ENCODE measurements around the gene CARD14. TPM values are rescaled to one million over a fixed set of nuclear protein-coding genes. Genes with fewer than 3 reads are reported as not detected.
A peak's percentile ranks its signal among the peaks of the same experiment; 100 is the strongest.

CARD14 gene
- total RNA-seq, 1 donor from 2014 or later, result 0.64 TPM

GRCh38 chr17:80219763-80220053, 49.9 kb downstream of the CARD14 start:
- H3K27ac Mint-ChIP-seq (ENCODE audit: unreplicated experiment), result peak overlapping the region; percentile 77
- peaks cover 35% of the 10 kb centered on the region for H3K36me3 Mint-ChIP-seq (ENCODE audit: low read depth, unreplicated experiment)
- TF ChIP-seq, protein P1, sequence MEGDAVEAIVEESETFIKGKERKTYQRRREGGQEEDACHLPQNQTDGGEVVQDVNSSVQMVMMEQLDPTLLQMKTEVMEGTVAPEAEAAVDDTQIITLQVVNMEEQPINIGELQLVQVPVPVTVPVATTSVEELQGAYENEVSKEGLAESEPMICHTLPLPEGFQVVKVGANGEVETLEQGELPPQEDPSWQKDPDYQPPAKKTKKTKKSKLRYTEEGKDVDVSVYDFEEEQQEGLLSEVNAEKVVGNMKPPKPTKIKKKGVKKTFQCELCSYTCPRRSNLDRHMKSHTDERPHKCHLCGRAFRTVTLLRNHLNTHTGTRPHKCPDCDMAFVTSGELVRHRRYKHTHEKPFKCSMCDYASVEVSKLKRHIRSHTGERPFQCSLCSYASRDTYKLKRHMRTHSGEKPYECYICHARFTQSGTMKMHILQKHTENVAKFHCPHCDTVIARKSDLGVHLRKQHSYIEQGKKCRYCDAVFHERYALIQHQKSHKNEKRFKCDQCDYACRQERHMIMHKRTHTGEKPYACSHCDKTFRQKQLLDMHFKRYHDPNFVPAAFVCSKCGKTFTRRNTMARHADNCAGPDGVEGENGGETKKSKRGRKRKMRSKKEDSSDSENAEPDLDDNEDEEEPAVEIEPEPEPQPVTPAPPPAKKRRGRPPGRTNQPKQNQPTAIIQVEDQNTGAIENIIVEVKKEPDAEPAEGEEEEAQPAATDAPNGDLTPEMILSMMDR (IDR thresholded peaks at IDR 0.05; ENCODE audit: unreplicated experiment), result no peak

GRCh38 chr17:80220054-80220735, 50.4 kb downstream of the CARD14 start, which contains the start of the genes SGSH and SLC26A11:
Gene SGSH (minus strand): TSS chr17:80220333. CDS start chr17:80220313, 20 bp downstream.
Gene SLC26A11 (plus strand): TSS chr17:80220427. CDS start chr17:80221561, 1,134 bp downstream.
- peaks cover 8% of the 10 kb centered on the region for H3K27me3 Mint-ChIP-seq (ENCODE audit: unreplicated experiment)
- no peaks in the 10 kb centered on the region for H3K9me3 Mint-ChIP-seq (ENCODE audit: unreplicated experiment)
- H3K4me3 Mint-ChIP-seq (ENCODE audit: unreplicated experiment), result peak within 1 kb of the TSS; percentile 95
- peaks cover 20% of the 10 kb centered on the region for H3K4me1 Mint-ChIP-seq (ENCODE audit: unreplicated experiment)
- TF ChIP-seq, protein P1 (IDR thresholded peaks at IDR 0.05; ENCODE audit: unreplicated experiment), result no peak
- H3K27ac Mint-ChIP-seq (ENCODE audit: unreplicated experiment), result peak within 1 kb of the TSS; percentile 90
- peak; percentile 90 for DNase-seq (ENCODE audit: low spot score)
- peaks cover 35% of the 10 kb centered on the region for H3K36me3 Mint-ChIP-seq (ENCODE audit: low read depth, unreplicated experiment)

More at GRCh38 chr17:80219763-80220053, 49.9 kb downstream of the CARD14 start:
- Mint-ChIP-seq H3K9me3 (ENCODE audit: unreplicated experiment) (no peaks in the 10 kb centered on the region), H3K4me3 (ENCODE audit: unreplicated experiment) (peak overlapping the region; percentile 95), H3K27me3 (ENCODE audit: unreplicated experiment) (peaks cover 8% of the 10 kb centered on the region), H3K4me1 (ENCODE audit: unreplicated experiment) (peaks cover 20% of the 10 kb centered on the region)
- no peak for DNase-seq (ENCODE audit: low spot score)

DNA sequence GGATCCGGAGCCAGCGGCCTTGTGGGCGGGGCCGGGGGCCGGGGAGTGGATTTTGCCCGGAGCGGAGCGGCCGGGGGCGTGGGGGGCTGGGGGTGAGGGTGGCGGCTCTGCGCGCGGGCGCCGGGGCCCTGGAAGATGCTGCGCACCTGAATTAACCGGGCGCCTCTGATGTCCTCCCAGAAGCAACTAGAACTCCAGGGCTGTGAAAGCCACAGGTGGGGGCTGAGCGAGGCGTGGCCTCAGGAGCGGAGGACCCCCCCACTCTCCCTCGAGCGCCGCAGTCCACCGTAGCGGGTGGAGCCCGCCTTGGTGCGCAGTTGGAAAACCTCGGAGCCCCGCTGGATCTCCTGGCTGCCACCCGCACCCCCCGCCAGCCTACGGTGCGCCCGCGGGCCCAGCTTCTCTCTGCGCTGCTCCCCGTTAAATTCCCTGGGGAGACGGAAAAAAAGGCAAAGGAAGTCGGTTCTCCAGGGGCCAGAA, 50.9 kb downstream of the CARD14 start:
- DNase-seq (ENCODE audit: low spot score), result peak; percentile 30
- H3K27ac Mint-ChIP-seq (ENCODE audit: unreplicated experiment), result no peak overlapping the region
- H3K36me3 Mint-ChIP-seq (ENCODE audit: low read depth, unreplicated experiment), result peaks cover 33% of the 10 kb centered on the region
- TF ChIP-seq, protein P1 (IDR thresholded peaks at IDR 0.05; ENCODE audit: unreplicated experiment), result no peak
- peak overlapping the region; percentile 93 for H3K4me3 Mint-ChIP-seq (ENCODE audit: unreplicated experiment)
- H3K4me1 Mint-ChIP-seq (ENCODE audit: unreplicated experiment), result peaks cover 20% of the 10 kb centered on the region
- H3K27me3 Mint-ChIP-seq (ENCODE audit: unreplicated experiment), result peaks cover 10% of the 10 kb centered on the region
- H3K9me3 Mint-ChIP-seq (ENCODE audit: unreplicated experiment), result no peaks in the 10 kb centered on the region

DNA sequence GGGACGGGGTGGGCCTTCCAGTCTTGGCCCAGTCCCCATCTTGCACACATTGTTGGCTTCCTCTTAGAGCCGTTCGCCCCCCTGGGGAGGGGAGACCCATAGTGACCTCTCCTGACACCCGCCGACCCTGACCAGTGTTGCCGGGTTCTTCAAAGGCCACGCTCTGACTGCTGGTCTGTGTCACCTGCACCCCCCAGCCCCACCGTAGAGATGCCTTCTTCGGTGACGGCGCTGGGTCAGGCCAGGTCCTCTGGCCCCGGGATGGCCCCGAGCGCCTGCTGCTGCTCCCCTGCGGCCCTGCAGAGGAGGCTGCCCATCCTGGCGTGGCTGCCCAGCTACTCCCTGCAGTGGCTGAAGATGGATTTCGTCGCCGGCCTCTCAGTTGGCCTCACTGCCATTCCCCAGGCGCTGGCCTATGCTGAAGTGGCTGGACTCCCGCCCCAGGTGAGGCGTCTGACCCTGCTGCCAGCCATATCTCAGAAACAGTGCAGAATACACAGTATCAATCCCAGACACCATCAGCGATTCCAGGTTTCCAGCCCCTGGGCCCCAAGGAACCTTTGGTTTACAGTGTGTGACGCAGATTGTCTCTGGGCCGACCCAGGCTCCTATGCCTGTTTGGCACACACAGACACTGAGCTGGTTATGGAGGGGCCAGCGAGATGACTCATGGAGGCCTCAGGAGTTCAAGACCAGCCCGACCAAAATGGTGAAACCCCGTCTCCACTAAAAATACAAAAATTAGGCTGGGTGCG, 51.7 kb downstream of the CARD14 start:
- H3K4me1 Mint-ChIP-seq (ENCODE audit: unreplicated experiment), result peaks cover 20% of the 10 kb centered on the region
- H3K27me3 Mint-ChIP-seq (ENCODE audit: unreplicated experiment), result peaks cover 10% of the 10 kb centered on the region
- H3K27ac Mint-ChIP-seq (ENCODE audit: unreplicated experiment), result no peak overlapping the region
- TF ChIP-seq, protein P1 (IDR thresholded peaks at IDR 0.05; ENCODE audit: unreplicated experiment), result no peak
- peak overlapping the region; percentile 93 for H3K4me3 Mint-ChIP-seq (ENCODE audit: unreplicated experiment)
- H3K36me3 Mint-ChIP-seq (ENCODE audit: low read depth, unreplicated experiment), result peaks cover 30% of the 10 kb centered on the region
- no peak for DNase-seq (ENCODE audit: low spot score)
- H3K9me3 Mint-ChIP-seq (ENCODE audit: unreplicated experiment), result no peaks in the 10 kb centered on the region

All from endothelial cell (in vitro differentiated cells).